HK-2 (cell line): Measurements from ENCODE around the gene EGFLAM.

Source experiments
- DNase-seq: peaks from one replicate; pipeline ENCODE4 v3.0.0-alpha.2; 2018; ENCODE audit not compliant: unreplicated experiment

The EGFLAM gene

DNA sequence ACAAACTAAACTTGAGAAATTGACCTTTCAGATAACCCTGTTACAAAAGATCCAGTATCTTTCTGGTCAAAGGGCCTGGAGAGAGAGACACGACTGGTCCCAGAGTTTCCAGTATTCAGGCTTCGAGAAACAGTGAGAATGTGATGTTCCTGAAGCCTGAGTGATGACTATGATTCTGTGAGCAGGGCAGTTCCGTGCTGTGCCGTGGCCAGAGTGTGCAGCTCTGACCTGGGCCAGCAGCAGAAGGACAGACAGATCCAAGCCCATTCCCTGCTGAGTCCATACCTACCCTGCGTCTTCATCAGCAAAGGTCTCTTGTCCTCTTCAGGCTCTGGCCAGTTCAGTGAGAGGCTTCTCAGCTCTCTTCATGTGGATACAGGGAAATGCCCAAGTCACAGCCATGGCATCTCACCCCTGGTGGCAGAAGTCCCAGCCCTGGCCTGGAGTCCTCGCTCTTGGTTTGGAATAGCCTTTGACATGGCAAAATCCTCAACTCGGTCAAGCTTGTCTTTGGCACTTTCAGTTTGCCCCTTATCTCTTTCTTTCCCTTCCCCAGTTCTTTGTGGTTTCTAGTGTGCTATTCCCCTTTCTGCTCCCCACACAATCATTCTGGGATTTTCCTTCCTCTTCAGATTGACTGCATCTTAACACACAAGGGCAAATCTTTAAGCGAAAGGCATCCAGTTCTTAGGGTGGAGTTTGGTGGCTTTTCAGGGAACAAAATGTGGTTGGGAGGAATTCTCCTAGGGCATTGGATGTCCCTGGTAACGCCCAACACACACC lies 190.4 kb downstream of the EGFLAM start:
- DNase-seq = no peak

DNA sequence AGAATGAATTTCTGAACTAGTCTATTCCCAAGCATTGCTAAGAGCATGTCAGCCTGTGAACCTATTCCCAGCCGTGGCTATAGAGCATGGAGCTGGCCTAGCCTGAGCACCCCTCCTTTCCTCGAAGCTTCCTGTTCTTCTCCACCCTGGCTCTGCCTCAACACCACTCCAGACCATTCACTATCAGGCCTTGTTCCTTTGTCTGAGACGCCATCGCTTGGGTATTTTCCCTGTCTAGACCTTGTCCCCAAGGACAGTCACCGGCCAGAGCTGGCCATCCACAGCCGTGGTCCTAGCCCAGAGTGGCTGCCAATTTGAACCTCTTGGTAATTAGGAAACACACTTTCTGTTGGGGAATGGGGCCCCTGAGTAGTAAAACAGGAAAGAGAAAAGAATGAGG lies 192.3 kb downstream of the EGFLAM start:
- DNase-seq = no peak

DNA sequence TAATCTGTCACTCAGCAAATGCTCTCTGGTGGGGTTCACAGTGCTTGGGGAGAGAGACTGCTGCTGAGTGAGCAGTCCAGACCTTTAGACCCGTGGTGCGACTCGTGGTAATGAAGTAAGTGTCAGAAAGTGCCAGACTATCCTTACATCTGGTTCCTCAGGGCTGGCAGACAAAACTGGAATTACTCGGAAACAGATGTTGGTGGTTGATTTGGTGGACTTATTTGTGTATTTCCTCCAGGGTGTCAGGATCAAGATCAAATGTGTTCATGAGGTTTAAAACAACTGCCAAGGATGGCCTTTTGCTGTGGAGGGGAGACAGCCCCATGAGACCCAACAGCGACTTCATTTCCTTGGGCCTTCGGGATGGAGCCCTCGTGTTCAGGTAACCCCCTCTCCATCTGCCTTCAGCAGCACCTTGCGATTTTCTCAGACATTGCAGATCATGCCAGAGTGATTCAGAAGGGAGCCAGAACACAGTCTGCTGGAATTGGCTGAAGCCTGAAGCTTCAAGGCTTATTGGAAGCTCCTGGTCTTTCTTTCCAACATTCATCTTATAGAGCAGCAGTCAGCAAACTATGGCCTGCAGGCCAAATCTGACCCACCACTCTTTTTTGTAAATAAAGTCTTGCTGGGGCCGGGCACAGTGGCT lies 192.8 kb downstream of the EGFLAM start:
- no peak for DNase-seq

DNA sequence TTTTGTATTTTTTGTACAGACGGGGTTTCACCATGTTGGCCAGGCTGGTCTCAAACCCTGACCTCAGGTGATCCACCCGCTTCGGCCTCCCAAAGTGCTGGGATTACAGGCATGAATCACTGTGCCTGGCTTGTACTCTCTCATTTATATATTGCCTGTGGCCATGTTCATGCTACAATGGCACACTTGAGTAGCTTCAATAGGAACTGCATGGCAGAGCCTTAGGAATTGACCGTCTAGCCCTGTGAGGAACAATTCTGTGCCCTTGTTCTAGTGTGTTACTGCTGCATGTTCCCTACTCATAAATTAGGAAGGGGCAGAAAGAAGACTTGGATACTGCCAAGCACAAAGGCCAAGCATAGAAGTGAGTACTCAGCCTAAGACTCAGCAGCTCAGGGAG lies 193.8 kb downstream of the EGFLAM start:
- no peak for DNase-seq

DNA sequence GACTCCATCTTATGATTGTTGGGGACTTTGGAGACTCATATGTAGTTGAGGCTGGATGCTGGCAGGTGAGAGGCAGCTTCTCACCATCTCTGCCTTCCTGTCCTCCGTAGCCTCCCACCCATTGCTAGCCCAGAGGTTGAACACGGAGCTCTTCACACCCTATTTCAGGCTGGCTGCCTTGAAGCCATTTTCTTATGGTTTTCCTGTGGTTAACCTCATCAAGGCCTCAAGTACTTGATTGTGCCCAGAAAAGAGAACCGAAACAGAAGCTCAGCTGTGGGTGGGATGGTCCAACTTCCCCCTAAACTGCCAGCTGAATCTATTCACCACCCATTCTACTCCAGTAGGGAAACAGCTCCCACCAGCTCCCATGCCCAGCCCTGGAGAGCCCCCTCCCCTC lies 195.1 kb downstream of the EGFLAM start:
- no peak for DNase-seq

DNA sequence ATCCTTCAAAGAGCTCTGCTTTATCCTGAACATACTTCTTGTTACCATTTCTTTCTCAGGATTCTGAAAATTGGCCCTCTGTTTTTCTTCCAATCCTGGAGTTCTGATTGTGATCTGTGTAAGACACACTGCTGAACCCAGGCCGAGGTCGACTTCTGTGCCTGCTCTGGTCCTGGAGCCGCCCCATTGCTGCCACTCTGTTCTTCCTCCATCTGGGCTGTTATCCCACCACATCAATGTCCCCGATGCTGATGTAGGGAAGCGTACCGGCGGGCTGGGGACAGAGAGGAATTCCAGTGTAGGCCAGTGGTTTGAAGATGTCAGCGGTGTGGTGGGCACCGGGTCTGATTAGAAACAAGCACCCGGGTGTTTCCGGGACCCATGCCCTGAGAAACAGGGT lies 195.6 kb downstream of the EGFLAM start:
- no peak for DNase-seq

DNA sequence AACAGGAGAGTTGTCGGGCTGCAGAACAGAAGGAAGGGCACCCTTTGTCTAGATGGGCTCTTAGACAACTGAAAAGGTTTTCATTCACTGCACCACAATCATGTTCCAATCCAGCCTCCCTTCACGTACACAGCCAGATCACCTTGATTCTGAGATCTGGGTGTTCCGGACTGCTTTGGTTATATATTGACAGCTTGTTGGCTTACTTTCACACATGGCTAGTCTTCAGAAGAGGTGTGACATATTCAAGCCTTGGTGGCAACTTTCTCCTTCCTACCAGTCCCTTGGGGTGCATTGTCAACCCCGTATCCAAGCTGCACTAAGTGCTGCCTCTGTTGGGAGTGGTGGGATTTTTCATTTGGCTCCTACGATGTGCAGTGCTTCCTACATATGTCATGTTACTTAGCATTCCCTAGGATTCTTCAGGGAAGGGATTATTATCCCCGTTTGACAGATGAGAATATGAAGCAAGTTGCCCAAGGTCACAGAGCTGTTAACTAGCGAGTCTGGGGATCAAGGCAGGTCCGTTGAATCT lies 197.5 kb downstream of the EGFLAM start:
- DNase-seq = no peak

DNA sequence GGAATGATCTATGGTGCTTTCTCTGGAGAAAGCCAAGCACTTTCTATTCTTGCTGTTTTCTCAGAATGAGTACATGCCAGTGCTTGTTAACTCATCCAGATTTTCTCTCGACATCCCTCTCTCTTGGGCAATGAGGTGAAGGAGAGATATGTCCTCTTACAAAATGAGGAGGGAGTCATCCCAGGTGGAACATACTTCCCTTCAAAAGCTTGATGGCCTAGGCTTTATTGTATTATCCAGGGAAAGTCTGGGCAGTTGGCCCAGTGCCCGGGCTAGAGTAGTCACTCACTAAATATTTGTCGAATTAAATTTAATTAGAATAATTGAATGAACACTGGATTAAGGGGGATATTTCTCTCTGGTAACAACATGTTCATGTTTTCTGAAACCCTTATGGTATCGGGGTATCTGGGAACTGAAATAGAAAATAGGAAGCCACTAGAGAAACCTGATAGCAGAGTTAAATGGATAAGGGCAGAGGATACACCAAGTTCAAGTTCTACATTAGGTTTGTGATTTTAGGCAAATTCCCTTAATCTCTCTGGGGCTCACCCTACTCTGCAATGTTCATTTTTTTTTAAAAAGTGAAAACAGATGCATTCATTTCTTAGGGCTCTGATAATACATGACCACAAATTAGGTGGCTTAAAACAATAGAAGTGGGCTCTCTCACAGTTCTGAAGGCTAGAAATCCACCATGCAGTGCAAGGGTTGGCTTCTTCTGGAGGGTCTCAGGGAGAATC lies 198.5 kb downstream of the EGFLAM start:
- no peak for DNase-seq

DNA sequence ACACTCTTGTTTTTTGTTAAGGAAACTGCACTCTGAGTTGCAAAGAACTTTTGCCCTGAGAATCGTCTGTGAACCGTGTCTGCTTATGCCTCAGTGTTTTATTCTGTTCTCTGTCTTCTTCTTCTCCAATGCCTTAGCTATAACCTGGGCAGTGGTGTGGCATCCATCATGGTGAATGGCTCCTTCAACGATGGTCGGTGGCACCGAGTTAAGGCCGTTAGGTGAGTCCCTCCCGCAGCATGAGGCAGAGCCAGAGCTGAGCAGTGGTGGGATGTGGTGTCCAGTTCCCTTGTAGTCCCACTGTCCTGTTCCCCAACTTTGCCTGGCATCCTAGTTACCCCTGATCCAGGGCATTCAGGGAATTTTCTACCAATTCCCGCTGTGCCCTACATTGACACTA lies 199.8 kb downstream of the EGFLAM start:
- no peak for DNase-seq

DNA sequence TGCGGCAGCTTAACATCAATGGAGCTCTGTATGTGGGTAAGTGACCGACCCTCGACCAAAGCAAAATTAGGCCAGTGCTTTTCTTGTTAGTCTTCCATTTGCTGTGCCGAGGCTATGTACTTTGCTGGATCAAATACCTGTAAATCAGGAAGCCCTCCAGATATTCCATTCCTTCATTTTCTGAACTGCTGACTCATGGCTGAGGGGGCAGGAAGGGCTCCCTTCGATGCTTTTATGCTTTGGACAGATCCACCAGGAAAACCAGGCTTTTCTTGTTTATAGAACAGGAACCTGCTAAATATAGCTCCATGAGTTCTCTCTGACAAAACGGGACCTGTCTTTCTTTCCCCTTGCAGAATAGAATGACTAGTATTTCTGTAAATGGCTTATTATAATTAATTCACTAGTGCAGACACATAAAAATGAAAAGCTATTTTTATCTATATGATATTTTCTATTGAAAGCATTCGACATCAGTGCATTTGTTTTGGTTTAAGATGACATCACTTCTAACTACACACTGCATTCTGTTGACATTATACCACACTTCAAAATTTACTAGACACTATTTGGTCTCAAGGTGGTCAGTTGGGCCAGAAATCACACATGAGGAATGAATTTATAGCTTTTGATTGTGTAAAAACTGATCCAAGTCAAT lies 204.7 kb downstream of the EGFLAM start:
- DNase-seq = no peak

DNA sequence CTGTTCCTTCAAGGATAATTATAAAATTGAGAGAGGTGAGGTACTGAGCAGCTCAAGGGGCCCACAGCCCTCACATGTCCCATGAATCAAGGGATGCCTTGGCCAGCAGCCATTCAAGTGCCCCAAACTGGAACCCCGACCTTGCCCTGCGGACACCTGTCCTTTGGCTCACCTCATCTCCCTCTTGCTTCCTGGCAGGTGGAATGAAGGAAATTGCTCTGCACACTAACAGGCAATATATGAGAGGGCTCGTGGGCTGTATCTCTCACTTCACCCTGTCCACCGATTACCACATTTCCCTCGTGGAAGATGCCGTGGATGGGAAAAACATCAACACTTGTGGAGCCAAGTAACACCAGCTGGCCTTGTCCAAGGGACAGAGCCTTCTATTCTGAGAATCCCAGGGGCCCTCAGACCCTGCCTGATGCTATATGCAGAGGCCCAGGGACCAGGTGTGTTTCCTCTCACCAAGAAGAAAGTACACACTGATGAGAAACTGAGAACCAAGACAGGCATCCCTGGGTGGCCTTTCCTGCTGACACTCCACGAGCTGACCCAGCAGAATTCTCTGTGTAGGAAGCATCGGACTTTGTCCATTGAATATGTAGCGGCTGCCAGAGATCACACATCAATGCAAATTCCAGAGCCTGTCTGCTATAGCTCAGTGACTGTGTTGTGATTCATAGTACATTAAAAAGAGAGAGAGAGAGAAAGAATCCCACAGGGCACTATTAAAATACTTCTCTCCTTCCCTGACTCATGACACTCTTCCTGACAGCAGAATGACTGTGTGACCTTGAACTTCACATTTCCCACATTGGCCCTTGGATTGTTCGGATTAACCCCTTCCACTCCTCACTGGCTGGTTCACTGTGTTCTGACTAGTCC lies 205.5 kb downstream of the EGFLAM start:
- peak; percentile 65 for DNase-seq

DNA sequence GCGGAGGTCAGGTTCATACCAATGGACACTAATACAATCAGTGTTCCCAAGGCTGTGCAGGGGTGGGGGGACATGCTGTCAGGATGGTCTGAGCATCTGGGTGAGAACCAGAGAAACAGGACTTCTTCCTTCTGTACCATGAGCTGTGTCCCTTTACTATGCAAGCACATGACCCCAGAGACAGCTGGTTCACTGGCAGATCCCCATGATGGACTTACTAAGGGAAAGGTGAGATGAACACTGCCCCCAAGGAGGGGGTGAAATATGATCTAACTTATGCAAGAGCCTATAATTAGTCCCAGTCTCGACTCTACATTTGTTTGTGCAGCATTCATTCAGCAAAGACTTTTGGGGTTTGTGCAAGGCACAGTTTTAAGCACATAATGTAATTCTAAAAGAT lies 206.7 kb downstream of the EGFLAM start:
- no peak for DNase-seq

DNA sequence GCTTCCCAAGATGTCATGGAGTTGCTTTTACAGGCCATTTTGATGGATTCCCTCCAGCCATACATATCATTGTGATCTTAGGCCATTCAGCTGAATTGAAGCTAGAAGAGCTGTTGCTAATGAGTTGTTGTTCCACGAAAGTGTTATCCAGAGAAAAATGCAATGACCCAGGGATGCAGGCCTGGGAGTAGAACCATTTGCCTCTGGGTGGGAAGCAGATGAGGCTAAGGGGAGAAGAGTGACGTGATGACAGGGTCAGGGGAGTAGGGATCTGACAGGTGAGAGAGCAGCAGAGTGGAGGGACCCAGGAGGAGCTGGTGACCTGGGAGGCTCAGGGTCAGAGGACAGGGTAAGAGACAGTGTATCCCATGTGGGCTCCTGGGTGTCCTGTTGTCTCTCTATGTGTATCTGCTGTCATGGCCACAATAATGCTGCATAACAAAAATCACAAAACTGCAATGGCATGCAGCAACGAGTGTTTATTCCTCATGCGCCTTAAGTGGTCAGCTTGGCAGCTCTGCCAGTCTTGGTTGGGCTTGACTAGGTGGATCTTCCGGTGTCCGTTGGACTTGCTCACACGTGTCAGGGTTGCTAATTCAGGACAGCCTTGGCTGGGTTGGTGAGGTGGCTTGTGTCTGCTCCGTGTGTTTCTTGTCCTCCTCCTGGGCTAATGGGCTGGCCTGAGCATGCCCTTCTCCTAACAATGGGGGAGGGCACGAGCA lies 207.5 kb downstream of the EGFLAM start:
- no peak for DNase-seq

DNA sequence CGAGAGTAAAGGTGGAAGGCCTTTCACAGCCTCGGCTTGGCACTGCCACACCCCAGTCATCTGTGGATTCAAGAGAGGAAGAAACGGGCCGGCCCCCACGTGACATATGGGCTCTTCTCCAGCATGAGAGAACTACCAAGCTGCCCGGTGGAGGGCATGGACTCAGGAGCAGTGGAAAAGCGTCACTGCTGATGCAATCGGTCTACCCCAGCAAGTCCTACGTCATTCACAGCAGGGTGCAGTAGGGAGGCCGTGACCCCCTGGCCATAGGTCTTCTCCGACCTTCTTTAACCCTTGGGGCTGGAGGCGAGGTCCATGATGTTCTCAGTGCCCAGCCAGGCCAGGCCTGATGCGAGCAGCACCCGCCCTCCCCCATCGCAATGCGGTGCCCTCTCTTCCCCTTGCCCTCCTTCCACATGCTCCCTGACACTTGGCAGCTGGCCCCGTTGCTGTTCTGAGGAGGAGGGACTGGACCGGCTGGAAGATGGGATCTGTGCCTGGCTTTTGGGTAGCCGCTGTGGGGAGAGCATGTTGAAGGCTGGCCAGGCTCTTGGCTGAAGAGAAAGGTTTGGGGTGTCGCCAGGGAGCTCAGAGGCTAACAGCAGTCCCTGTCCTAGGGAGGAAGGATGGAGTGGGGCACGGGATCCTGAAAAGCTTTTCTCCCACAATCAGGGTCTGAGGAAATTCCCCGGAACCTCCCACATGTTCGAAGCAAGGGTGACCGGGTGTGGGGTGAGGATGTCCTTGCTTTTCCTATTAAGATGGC lies 208.2 kb downstream of the EGFLAM start:
- no peak for DNase-seq

DNA sequence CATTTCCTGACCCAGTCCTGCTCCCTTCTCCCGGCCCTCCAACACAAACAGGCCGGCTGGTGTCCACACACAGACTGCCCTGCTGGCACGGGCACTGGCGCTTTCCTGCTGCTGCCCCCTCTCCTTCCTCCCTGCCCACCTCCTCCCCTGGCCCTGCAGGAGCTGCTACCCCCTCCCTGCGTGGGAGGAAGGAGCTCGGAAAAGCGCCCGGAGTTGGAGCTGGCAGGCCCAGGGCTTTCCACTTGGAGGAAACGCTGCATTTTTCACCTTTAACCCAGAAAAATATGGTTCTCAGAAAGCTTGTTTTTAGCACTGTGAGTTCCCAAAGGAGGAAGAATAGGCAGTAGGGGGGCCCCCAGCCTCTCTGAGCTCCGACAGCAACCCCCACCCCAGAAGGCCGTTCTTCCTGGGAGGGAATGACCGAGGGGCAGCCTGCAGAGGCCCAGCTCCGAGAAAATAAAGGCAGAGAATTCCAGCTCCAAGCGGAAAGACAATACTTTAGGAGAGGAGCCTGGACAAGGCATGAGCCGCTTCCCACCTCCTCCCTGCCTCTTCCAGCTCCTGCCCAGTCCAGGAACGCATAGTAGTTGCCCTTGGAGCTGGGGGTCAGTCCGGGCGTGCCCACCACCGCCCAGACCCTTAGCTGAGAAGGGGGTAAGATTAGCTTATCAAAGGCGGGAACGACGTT lies 209.1 kb downstream of the EGFLAM start:
- no peak for DNase-seq

DNA sequence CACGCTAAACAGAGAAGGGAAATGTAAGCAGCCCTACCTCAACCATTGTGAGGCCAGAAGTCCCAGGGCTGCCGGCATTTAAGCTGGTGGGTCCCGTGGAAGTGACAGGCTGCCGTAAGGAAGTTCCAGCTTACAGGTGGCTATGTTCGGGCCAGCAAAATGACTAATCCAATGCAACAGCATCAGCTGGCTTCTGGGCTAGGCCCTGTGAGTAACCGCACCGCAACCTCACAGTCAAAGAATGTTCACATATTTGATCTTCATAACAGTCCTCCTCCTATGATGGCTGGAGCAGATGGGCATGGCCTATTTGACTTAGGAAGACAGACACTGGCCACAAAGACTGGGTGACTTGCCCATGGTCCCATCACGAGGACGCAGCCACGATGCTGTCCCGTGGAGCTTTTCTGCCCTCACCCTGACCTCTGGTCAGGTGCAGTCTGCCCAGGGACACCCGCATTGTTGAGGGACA lies 209.9 kb downstream of the EGFLAM start:
- peak; percentile 41 for DNase-seq

DNA sequence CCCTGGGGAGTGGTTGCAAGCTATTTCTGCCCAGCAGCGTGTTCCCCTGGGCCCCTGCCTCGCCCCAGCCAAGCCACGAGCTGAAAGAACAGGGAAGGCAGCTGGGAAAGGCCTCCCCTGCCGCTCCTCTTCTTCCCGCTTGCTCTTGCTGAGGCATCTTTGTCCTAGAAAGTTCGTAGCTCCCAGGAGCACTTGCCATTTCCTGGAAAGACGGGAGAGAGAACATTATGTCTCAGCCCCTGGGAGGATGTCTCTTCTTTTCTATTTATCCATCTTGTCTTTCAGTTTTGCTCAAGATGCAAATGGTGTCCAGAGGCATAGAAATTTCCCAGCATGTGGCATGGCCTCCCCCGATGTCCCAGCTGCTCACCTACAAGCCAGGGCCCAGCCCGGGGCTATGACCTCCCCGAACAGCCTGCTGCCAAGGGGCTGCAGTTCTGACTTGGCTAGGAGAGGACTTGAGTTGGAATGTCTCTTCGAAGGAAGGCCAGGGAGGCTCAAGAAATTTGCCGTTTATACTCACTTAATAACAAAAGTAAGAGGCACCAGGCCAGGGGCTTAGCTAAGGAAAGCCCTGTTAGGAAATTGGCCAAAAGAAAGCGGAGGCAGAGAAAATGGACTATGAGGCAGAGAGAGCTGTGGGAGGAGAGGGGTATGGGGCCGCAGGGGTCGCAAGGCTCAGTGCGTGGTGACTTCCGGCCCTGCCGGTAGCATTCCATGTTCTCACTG lies 210.8 kb downstream of the EGFLAM start:
- DNase-seq = no peak

DNA sequence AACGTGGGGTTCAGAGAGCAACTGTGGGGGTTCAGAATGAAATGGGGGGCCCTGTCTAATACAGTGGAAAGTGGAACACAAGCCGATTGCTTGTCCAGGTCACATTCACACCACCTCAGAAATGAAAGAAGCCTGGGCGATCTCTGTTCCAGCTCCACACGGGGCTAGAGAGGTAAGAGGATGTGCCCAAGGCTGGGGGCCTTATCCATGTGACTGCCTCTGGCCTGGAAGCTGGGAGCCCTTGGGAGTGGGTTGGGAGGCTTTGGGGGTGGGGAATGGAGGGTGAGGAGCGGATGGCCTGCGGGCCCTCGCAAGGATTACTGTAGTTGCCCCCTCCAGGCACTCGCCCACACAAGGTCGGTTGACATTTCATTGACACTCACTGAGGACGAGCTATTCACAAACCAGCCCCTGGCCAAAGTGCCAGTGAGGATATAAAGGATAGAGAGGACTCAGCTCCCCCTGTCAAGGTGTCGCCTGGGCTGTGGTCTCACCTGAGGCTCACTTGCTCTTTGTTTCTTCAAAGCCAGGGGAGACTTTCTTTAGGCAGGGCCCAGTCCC lies 211.4 kb downstream of the EGFLAM start:
- DNase-seq = no peak
